ENCODE results near the gene PFN1. TPM values are rescaled to one million over a fixed set of nuclear protein-coding genes. Genes with fewer than 3 reads are reported as not detected.
"Not testable (repeated sequence)": the region's sequence is repeated elsewhere in the genome, so short reads cannot be mapped to it uniquely, and the experiment has no call there.

Gene PFN1
- total RNA-seq, 1 experiment from 2014 or later: 367 TPM

DNA sequence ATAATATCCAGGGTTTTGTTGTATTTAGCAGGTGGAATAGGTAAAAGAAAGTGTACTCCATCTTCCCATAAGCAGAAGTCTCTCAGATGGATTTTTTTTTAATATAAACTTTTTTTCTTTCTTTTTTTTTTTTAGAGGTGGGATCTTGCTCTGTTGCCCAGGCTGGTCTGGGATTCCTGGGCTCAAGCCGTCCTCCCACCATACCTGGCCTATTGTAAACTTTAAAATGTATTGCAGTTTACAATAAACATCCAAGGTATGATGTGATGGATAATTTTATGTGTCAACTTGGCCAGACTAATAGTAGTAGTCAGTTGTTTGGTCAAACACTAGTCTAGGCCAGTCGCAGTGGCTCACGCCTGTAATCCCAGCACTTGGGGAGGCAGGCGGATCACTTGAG is 27.0 kb downstream of the PFN1 start:
- POLR2A ChIA-PET: no interaction called here
- no peaks in the 10 kb centered on the region for H3K36me3 ChIP-seq (ENCODE audit: control insufficient read depth, insufficient read depth, low read length)
- BruUV-seq (replicated peaks): no TSS peak
- CTCF ChIA-PET: no interaction called here
- H3K36me3 Mint-ChIP-seq (ENCODE audit: insufficient read depth, unreplicated experiment): no peaks in the 10 kb centered on the region
- H3K9me3 ChIP-seq: no peaks in the 10 kb centered on the region
- H3K27ac Mint-ChIP-seq (ENCODE audit: unreplicated experiment): no peak overlapping the region
- no peaks in the 10 kb centered on the region for H3K27me3 Mint-ChIP-seq (ENCODE audit: insufficient read depth, unreplicated experiment)
- no peak overlapping the region for H3K4me3 Mint-ChIP-seq (ENCODE audit: unreplicated experiment)
- DNase-seq: no peak
- H3K9me3 Mint-ChIP-seq (ENCODE audit: unreplicated experiment): no peaks in the 10 kb centered on the region
- H3K4me1 ChIP-seq: no peaks in the 10 kb centered on the region
- intact Hi-C loops (cut with micrococcal nuclease; ENCODE audit: unreplicated experiment): no loop called here
- no peak overlapping the region for H3K4me3 ChIP-seq (ENCODE audit: low read depth, low read length)
- H3K4me1 Mint-ChIP-seq (ENCODE audit: low read depth, unreplicated experiment): no peaks in the 10 kb centered on the region
- TF ChIP-seq, protein P1, sequence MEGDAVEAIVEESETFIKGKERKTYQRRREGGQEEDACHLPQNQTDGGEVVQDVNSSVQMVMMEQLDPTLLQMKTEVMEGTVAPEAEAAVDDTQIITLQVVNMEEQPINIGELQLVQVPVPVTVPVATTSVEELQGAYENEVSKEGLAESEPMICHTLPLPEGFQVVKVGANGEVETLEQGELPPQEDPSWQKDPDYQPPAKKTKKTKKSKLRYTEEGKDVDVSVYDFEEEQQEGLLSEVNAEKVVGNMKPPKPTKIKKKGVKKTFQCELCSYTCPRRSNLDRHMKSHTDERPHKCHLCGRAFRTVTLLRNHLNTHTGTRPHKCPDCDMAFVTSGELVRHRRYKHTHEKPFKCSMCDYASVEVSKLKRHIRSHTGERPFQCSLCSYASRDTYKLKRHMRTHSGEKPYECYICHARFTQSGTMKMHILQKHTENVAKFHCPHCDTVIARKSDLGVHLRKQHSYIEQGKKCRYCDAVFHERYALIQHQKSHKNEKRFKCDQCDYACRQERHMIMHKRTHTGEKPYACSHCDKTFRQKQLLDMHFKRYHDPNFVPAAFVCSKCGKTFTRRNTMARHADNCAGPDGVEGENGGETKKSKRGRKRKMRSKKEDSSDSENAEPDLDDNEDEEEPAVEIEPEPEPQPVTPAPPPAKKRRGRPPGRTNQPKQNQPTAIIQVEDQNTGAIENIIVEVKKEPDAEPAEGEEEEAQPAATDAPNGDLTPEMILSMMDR (IDR thresholded peaks at IDR 0.05; ENCODE audit: insufficient read depth in 1 of 2, low read depth in 1 of 2, low read length in 1 of 2, severe bottlenecking in 1 of 2, unreplicated experiment in 1 of 2): no peak
- H3K27me3 ChIP-seq (replicated peaks; ENCODE audit: control insufficient read depth, insufficient read depth, low read length): no peaks in the 10 kb centered on the region

DNA sequence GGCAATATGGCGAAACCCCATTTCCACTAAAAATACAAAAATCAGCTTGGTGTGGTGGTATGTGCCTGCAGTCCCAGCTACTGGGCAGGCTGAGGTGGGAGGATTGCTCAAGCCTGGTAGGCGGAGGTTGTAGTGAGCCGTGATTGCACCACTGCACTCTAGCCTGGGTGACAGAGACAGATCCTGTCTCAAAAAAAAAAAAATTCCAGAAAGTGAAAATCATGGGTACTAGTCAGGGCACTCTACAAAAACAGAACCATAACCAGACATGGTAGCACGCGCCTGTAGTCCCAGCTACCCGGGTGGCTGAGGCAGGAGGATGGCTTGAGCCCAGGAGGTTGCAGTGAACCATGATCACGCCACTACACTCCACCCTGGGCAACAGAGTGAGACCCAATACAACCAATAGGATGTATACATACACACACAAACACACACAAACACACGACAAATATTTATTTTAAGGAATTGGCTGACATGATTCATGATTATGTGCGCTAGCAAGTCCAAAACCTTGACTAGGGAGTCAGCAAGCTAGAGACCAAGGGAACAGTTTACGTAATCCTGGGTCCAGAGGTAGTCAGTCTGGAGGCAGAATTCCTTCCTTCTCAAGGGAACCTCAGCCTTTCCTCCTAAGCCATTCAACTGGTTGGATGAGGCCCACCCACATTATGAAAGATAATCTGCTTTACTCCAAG is 27.8 kb downstream of the PFN1 start:
- Mint-ChIP-seq H3K27me3 (ENCODE audit: insufficient read depth, unreplicated experiment) (no peaks in the 10 kb centered on the region), H3K36me3 (ENCODE audit: insufficient read depth, unreplicated experiment) (no peaks in the 10 kb centered on the region), H3K9me3 (ENCODE audit: unreplicated experiment) (no peaks in the 10 kb centered on the region), H3K4me1 (ENCODE audit: low read depth, unreplicated experiment) (no peaks in the 10 kb centered on the region), H3K4me3 (ENCODE audit: unreplicated experiment) (no peak overlapping the region), H3K27ac (ENCODE audit: unreplicated experiment) (no peak overlapping the region)
- H3K4me3 ChIP-seq (ENCODE audit: low read depth, low read length): no peak overlapping the region
- H3K4me1 ChIP-seq: no peaks in the 10 kb centered on the region
- TF ChIP-seq, protein P1 (IDR thresholded peaks at IDR 0.05; ENCODE audit: insufficient read depth in 1 of 2, low read depth in 1 of 2, low read length in 1 of 2, severe bottlenecking in 1 of 2, unreplicated experiment in 1 of 2): no peak
- H3K36me3 ChIP-seq (ENCODE audit: control insufficient read depth, insufficient read depth, low read length): no peaks in the 10 kb centered on the region
- intact Hi-C loops (cut with micrococcal nuclease; ENCODE audit: unreplicated experiment): no loop called here
- peak in 1 of 2 experiments; percentile 25 for DNase-seq
- H3K9me3 ChIP-seq: no peaks in the 10 kb centered on the region
- POLR2A ChIA-PET: no interaction called here
- no peaks in the 10 kb centered on the region for H3K27me3 ChIP-seq (replicated peaks; ENCODE audit: control insufficient read depth, insufficient read depth, low read length)
- no TSS peak for BruUV-seq (replicated peaks)
- CTCF ChIA-PET: no interaction called here

DNA sequence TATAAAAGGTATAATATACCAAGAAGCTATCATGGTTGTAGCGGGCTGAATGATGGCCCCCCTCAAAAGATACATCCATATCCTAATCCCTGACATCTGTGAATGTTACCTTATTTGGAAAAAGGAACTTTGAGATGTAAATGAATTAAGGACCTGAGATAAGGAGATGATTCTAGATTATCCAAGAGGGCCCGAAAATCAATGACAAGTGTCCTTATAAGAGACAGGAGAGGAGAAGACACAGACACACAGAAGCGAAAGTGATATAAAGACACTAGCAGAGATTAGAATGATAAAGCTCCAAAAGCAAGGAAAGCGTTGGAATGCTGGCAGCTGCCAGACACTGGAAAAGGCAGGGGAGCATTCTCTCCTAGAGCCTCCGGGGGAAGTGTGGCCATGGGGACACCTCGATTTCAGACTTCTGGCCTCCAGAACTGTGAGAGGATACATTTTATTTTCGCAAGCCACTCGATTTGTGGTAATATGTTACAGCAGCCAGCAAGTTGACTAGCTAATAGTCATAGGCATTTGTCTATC is 28.8 kb downstream of the PFN1 start:
- Mint-ChIP-seq H3K9me3 (ENCODE audit: unreplicated experiment) (no peaks in the 10 kb centered on the region), H3K27ac (ENCODE audit: unreplicated experiment) (no peak overlapping the region), H3K4me3 (ENCODE audit: unreplicated experiment) (no peak overlapping the region), H3K4me1 (ENCODE audit: low read depth, unreplicated experiment) (no peaks in the 10 kb centered on the region), H3K27me3 (ENCODE audit: insufficient read depth, unreplicated experiment) (no peaks in the 10 kb centered on the region), H3K36me3 (ENCODE audit: insufficient read depth, unreplicated experiment) (no peaks in the 10 kb centered on the region)
- intact Hi-C loops (cut with micrococcal nuclease; ENCODE audit: unreplicated experiment): no loop called here
- CTCF ChIA-PET: no interaction called here
- POLR2A ChIA-PET: no interaction called here
- DNase-seq: no peak
- H3K9me3 ChIP-seq: no peaks in the 10 kb centered on the region
- no TSS peak for BruUV-seq (replicated peaks)
- H3K4me1 ChIP-seq: no peaks in the 10 kb centered on the region
- no peaks in the 10 kb centered on the region for H3K27me3 ChIP-seq (replicated peaks; ENCODE audit: control insufficient read depth, insufficient read depth, low read length)
- no peak overlapping the region for H3K4me3 ChIP-seq (ENCODE audit: low read depth, low read length)
- TF ChIP-seq, protein P1 (IDR thresholded peaks at IDR 0.05; ENCODE audit: insufficient read depth in 1 of 2, low read depth in 1 of 2, low read length in 1 of 2, severe bottlenecking in 1 of 2, unreplicated experiment in 1 of 2): no peak
- no peaks in the 10 kb centered on the region for H3K36me3 ChIP-seq (ENCODE audit: control insufficient read depth, insufficient read depth, low read length)

- H3K4me1 ChIP-seq; H3K4me3 ChIP-seq (ENCODE audit: low read depth, low read length); H3K27ac Mint-ChIP-seq (ENCODE audit: unreplicated experiment); H3K4me3 Mint-ChIP-seq (ENCODE audit: unreplicated experiment); DNase-seq; POLR2A ChIA-PET; H3K36me3 Mint-ChIP-seq (ENCODE audit: insufficient read depth, unreplicated experiment); H3K4me1 Mint-ChIP-seq (ENCODE audit: low read depth, unreplicated experiment); H3K36me3 ChIP-seq (ENCODE audit: control insufficient read depth, insufficient read depth, low read length); H3K27me3 ChIP-seq (replicated peaks; ENCODE audit: control insufficient read depth, insufficient read depth, low read length); BruUV-seq (replicated peaks); H3K9me3 Mint-ChIP-seq (ENCODE audit: unreplicated experiment); H3K9me3 ChIP-seq; intact Hi-C loops (cut with micrococcal nuclease; ENCODE audit: unreplicated experiment); H3K27me3 Mint-ChIP-seq (ENCODE audit: insufficient read depth, unreplicated experiment): not testable (repeated sequence)
- CTCF ChIA-PET: interaction anchor here (0.5 to 1.5 kb wide), 2 partner anchors 11 to 44 kb away, joined by 3 to 8 read pairs; partner anchors contain the start of gene CHRNE
These were observed 33.8 kb downstream of the PFN1 start for GRCh38 chr17:4914551-4914950.

All from Caco-2 (cell line).